HepG2 (cell line): Measurements from ENCODE around the gene SS18L1. TPM values are rescaled to one million over a fixed set of nuclear protein-coding genes. Genes with fewer than 3 reads are reported as not detected.

ENCODE experiments used
- BCL6 ChIP-seq: IDR thresholded peaks from 2 replicates; pipeline ENCODE4 v1.6.1; 2016; ENCODE audit warnings: missing genetic modification reagents, missing compliant biosample characterization
- GATAD2A ChIP-seq: IDR thresholded peaks from 2 replicates; pipeline ENCODE4 v1.6.1; 2016
- NCOA1 ChIP-seq: sonication (generic); formaldehyde crosslinking; IDR thresholded peaks from 2 replicates; pipeline ENCODE4 v1.9.0; 2021; ENCODE audit warnings: missing genetic modification reagents
- SALL2 ChIP-seq: sonication (generic); formaldehyde crosslinking; IDR thresholded peaks from 2 replicates; pipeline ENCODE4 v1.8.1; 2023; ENCODE audit warnings: mild to moderate bottlenecking, missing genetic modification reagents, inconsistent platforms
- TRIM24 ChIP-seq: sonication (generic); formaldehyde crosslinking; IDR thresholded peaks from 2 replicates; pipeline ENCODE4 v1.8.0; 2022; ENCODE audit warnings: mild to moderate bottlenecking, missing genetic modification reagents
- ZMYM2 ChIP-seq: sonication (generic); formaldehyde crosslinking; IDR thresholded peaks from 2 replicates; pipeline ENCODE4 v1.8.0; 2022; ENCODE audit warnings: mild to moderate bottlenecking, missing genetic modification reagents
- ZNF20 ChIP-seq: sonication (generic); formaldehyde crosslinking; IDR thresholded peaks from 2 replicates; pipeline ENCODE4 v1.4.0; 2020; ENCODE audit warnings: mild to moderate bottlenecking, moderate library complexity, missing genetic modification reagents
- ZNF572 ChIP-seq: sonication (generic); formaldehyde crosslinking; IDR thresholded peaks from 2 replicates; pipeline ENCODE4 v1.5.1; 2020; ENCODE audit warnings: mild to moderate bottlenecking, missing genetic modification reagents
- ZNF589 ChIP-seq: sonication (generic); formaldehyde crosslinking; conservative IDR thresholded peaks from 2 replicates; pipeline ENCODE4 v1.8.0; 2022; ENCODE audit warnings: mild to moderate bottlenecking, moderate library complexity, missing genetic modification reagents
- ZNF766 ChIP-seq: sonication (generic); formaldehyde crosslinking; IDR thresholded peaks from 2 replicates; pipeline ENCODE4 v1.5.0; 2020; ENCODE audit warnings: missing genetic modification reagents, borderline replicate concordance
- ZNF780A ChIP-seq: sonication (generic); formaldehyde crosslinking; IDR thresholded peaks from 2 replicates; pipeline ENCODE4 v1.8.0; 2022; ENCODE audit warnings: mild to moderate bottlenecking, missing genetic modification reagents, moderate library complexity
- polyA plus RNA-seq, 8 experiments: library from polyadenylated mRNA; depleted of rRNA in 3 of 8; stranded (reverse) in 7 of 8; unstranded in 1 of 8; fragments of >200 nt; fragmentation: Illumina TruSeq in 4 of 8; extraction: Trizol in 4 of 8; gene quantifications; 2 replicates each; pipeline versions ENCODE4 v1.2.1 to v1.2.3, GENCODE V29; 2011 to 2016; ENCODE audit warnings: low read depth in 4 of 8, missing spikeins in 1 of 8, mixed read lengths in 1 of 8; ENCODE audit not compliant: insufficient read depth in 1 of 8
- total RNA-seq, 5 experiments: library from RNA; depleted of rRNA; stranded (reverse); fragments of >200 nt; fragmentation: Illumina TruSeq; extraction: Trizol; gene quantifications; 2 replicates each; pipeline ENCODE4 v1.2.3, GENCODE V29; 2016; ENCODE audit warnings: low read depth in 1 of 5
- TF ChIP-seq, protein P1 (sequence below): sonication (generic); formaldehyde crosslinking; conservative IDR thresholded peaks from 2 replicates; pipeline ENCODE4 v1.4.0; 2020; ENCODE audit warnings: missing genetic modification reagents
- TF ChIP-seq, protein P2 (sequence below): sonication (generic); formaldehyde crosslinking; IDR thresholded peaks from 2 replicates; pipeline ENCODE4 v1.5.0; 2020; ENCODE audit warnings: missing genetic modification reagents, mild to moderate bottlenecking, borderline replicate concordance
- TF ChIP-seq, protein P3 (sequence below): sonication (generic); formaldehyde crosslinking; IDR thresholded peaks from 2 replicates; pipeline ENCODE4 v1.4.0; 2020; ENCODE audit warnings: missing genetic modification reagents
- TF ChIP-seq, protein P4 (sequence below): sonication (generic); formaldehyde crosslinking; IDR thresholded peaks from 2 replicates; pipeline ENCODE4 v1.8.0; 2022; ENCODE audit warnings: low read depth, missing genetic modification reagents
- TF ChIP-seq, protein P5 (sequence below): sonication (generic); formaldehyde crosslinking; conservative IDR thresholded peaks from 2 replicates; pipeline ENCODE4 v1.5.0; 2020; ENCODE audit warnings: missing genetic modification reagents

SS18L1 gene
- total and polyA plus RNA-seq, 2 of the 13 experiments (the other 11 are each of a cell fraction or from before 2014, with no cell fraction given) = 17.8 to 27.6 TPM

DNA sequence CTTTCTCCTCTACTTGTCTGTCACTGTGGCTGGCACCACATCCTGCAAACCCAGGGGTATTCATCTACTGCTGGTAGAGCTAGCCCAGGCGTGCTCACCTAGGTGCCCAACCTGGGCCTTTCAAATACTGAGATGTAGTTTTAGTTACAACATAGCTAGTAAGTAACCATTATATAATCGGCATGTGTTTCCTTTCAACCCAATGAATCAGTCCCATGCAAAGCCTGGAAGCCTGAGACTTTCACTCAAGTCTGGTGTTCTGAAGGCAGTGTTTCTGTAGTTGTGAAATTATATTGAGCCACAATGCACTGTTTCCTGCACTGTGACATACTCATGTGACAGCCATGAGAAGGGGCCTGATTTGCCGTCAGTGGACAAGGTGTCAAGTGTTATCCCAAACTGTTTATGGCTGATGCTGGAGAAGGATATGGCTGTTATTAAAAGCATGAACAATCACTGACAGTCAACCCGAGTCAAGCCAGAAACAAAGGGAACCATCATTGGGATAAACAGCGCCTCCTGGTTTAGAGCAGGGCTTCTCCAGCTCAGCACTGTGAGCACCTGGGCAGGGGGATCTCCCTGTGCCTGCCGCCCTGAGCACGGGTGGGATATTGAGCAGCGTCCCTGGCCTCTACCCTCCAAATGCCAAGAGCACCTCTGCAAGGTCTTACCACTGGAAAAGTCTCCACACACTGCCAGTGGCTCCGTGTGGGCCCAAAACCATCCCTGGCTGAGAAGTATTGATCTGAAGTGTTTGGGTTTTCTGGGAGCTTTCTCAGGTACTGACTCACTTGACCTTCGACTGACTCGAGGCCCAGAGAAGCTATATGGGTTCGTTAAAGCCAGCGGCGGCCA is 1.9 kb upstream of the SS18L1 start (continued):
- TF ChIP-seq ZNF780A (CRISPR knock-in tag) = no peak
- TF ChIP-seq, protein P1, sequence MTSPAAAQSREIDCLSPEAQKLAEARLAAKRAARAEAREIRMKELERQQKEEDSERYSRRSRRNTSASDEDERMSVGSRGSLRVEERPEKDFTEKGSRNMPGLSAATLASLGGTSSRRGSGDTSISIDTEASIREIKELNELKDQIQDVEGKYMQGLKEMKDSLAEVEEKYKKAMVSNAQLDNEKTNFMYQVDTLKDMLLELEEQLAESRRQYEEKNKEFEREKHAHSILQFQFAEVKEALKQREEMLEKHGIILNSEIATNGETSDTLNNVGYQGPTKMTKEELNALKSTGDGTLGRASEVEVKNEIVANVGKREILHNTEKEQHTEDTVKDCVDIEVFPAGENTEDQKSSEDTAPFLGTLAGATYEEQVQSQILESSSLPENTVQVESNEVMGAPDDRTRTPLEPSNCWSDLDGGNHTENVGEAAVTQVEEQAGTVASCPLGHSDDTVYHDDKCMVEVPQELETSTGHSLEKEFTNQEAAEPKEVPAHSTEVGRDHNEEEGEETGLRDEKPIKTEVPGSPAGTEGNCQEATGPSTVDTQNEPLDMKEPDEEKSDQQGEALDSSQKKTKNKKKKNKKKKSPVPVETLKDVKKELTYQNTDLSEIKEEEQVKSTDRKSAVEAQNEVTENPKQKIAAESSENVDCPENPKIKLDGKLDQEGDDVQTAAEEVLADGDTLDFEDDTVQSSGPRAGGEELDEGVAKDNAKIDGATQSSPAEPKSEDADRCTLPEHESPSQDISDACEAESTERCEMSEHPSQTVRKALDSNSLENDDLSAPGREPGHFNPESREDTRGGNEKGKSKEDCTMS (CRISPR knock-in tag) = no peak
- peak; percentile 46; the same call in 1 of the 2 replicates for TF ChIP-seq ZNF589
- TF ChIP-seq SALL2 = 0 out of 2 replicates have a peak, but pooled peaks have one; percentile 45
- TF ChIP-seq, protein P2, sequence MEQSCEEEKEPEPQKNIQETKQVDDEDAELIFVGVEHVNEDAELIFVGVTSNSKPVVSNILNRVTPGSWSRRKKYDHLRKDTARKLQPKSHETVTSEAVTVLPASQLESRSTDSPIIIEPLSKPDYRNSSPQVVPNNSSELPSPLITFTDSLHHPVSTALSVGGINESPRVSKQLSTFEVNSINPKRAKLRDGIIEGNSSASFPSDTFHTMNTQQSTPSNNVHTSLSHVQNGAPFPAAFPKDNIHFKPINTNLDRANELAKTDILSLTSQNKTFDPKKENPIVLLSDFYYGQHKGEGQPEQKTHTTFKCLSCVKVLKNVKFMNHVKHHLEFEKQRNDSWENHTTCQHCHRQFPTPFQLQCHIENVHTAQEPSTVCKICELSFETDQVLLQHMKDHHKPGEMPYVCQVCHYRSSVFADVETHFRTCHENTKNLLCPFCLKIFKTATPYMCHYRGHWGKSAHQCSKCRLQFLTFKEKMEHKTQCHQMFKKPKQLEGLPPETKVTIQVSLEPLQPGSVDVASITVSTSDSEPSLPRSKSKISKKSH (CRISPR knock-in tag) = 0 out of 2 replicates have a peak, but pooled peaks have one; percentile 56
- TF ChIP-seq, protein P3, sequence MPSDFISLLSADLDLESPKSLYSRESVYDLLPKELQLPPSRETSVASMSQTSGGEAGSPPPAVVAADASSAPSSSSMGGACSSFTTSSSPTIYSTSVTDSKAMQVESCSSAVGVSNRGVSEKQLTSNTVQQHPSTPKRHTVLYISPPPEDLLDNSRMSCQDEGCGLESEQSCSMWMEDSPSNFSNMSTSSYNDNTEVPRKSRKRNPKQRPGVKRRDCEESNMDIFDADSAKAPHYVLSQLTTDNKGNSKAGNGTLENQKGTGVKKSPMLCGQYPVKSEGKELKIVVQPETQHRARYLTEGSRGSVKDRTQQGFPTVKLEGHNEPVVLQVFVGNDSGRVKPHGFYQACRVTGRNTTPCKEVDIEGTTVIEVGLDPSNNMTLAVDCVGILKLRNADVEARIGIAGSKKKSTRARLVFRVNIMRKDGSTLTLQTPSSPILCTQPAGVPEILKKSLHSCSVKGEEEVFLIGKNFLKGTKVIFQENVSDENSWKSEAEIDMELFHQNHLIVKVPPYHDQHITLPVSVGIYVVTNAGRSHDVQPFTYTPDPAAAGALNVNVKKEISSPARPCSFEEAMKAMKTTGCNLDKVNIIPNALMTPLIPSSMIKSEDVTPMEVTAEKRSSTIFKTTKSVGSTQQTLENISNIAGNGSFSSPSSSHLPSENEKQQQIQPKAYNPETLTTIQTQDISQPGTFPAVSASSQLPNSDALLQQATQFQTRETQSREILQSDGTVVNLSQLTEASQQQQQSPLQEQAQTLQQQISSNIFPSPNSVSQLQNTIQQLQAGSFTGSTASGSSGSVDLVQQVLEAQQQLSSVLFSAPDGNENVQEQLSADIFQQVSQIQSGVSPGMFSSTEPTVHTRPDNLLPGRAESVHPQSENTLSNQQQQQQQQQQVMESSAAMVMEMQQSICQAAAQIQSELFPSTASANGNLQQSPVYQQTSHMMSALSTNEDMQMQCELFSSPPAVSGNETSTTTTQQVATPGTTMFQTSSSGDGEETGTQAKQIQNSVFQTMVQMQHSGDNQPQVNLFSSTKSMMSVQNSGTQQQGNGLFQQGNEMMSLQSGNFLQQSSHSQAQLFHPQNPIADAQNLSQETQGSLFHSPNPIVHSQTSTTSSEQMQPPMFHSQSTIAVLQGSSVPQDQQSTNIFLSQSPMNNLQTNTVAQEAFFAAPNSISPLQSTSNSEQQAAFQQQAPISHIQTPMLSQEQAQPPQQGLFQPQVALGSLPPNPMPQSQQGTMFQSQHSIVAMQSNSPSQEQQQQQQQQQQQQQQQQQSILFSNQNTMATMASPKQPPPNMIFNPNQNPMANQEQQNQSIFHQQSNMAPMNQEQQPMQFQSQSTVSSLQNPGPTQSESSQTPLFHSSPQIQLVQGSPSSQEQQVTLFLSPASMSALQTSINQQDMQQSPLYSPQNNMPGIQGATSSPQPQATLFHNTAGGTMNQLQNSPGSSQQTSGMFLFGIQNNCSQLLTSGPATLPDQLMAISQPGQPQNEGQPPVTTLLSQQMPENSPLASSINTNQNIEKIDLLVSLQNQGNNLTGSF (CRISPR knock-in tag) = no peak
- TF ChIP-seq GATAD2A (CRISPR knock-in tag) = 0 out of 2 replicates have a peak, but pooled peaks have one; percentile 47
- TF ChIP-seq ZMYM2 = no peak
- no peak; the same call in 1 of the 2 replicates for TF ChIP-seq ZNF572 (CRISPR knock-in tag)
- no peak for TF ChIP-seq NCOA1 (CRISPR knock-in tag)
- no peak for TF ChIP-seq ZNF766 (CRISPR knock-in tag)
- no peak for TF ChIP-seq ZNF20 (CRISPR knock-in tag)
- TF ChIP-seq, protein P4, sequence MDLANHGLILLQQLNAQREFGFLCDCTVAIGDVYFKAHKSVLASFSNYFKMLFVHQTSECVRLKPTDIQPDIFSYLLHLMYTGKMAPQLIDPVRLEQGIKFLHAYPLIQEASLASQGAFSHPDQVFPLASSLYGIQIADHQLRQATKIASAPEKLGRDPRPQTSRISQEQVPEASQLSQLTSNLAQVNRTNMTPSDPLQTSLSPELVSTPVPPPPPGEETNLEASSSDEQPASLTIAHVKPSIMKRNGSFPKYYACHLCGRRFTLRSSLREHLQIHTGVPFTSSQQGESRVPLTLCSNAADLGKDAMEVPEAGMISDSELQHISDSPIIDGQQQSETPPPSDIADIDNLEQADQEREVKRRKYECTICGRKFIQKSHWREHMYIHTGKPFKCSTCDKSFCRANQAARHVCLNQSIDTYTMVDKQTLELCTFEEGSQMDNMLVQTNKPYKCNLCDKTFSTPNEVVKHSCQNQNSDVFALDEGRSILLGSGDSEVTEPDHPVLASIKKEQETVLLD (CRISPR knock-in tag) = no peak
- no peak for TF ChIP-seq TRIM24 (CRISPR knock-in tag)
- TF ChIP-seq, protein P5, sequence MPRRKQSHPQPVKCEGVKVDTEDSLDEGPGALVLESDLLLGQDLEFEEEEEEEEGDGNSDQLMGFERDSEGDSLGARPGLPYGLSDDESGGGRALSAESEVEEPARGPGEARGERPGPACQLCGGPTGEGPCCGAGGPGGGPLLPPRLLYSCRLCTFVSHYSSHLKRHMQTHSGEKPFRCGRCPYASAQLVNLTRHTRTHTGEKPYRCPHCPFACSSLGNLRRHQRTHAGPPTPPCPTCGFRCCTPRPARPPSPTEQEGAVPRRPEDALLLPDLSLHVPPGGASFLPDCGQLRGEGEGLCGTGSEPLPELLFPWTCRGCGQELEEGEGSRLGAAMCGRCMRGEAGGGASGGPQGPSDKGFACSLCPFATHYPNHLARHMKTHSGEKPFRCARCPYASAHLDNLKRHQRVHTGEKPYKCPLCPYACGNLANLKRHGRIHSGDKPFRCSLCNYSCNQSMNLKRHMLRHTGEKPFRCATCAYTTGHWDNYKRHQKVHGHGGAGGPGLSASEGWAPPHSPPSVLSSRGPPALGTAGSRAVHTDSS (CRISPR knock-in tag) = no peak
- no peak for TF ChIP-seq BCL6
